ENCODE data around the gene EFNA5. TPM values are rescaled to one million over a fixed set of nuclear protein-coding genes. Genes with fewer than 3 reads are reported as not detected.

The EFNA5 gene
- total RNA-seq, 1 experiment from 2014 or later: 0.22 TPM

DNA sequence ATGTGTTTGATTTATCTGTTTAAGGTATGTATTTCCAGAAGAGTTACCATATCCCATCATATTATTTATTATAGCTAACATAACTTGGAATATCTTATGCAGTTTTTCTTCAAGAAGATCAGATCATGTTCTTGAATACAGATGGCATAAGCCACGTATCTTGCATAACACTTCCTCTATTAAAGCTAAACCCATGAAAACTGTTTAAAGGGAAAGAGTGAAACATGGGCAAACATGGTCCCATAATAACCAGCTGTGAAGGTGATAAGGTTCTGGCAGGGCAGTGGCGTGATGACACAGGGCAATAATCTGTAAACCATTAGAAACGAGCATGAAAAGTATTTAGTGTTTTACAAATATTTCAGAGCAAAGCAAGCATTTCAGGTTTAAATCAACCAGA, 34.2 kb downstream of the EFNA5 start (continued):
- TF ChIP-seq RAD21 (IDR thresholded peaks at IDR 0.05; ENCODE audit: low read depth) (no peak), EZH2 (IDR thresholded peaks at IDR 0.05) (no peak), SIN3A (IDR thresholded peaks at IDR 0.05; ENCODE audit: low read depth) (no peak)

DNA sequence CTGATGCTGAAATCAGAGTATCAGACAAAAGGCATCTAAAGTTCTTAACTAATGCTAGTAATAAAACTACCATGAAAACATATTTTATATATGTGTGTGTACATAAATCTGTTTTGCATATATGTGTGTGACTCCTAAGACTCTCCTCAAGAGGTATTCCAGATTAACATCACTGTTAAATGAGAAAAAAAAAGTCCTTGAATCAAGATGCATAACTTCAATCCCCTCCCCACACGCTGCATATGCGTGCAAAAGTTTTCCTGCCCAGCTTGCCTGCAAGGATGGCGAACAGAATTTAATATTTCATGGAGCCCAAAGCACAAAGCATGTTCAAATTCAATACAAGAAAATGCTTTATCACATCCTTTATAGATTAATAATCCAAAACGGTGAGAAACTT, 34.7 kb downstream of the EFNA5 start:
- DNase-seq (ENCODE audit: low read depth, low spot score) (no peak), ATAC-seq (no peak)
- BruUV-seq (replicated peaks): no TSS peak
- no peak overlapping the region for H2AFZ ChIP-seq (ENCODE audit: low read depth, low read length, poor library complexity, severe bottlenecking)
- CTCF ChIA-PET: no interaction called here
- no peaks in the 10 kb centered on the region for H3K27me3 ChIP-seq (ENCODE audit: insufficient read depth, low read length)
- POLR2A ChIA-PET: no interaction called here
- H3K27ac ChIP-seq (ENCODE audit: low read depth, low read length): no peak overlapping the region
- no peak overlapping the region for H3K4me3 ChIP-seq (replicated peaks in 1 of 2; ENCODE audit: low read depth in 1 of 2, low read length in 2 of 2)
- H3K4me1 ChIP-seq (ENCODE audit: control insufficient read depth in 1 of 2, insufficient read depth in 2 of 2, low read length in 2 of 2): no peaks in the 10 kb centered on the region
- no peak overlapping the region for H3K4me2 ChIP-seq (ENCODE audit: low read length)
- no peaks in the 10 kb centered on the region for H4K20me1 ChIP-seq (ENCODE audit: insufficient read depth)
- H3K9me3 ChIP-seq (ENCODE audit: control insufficient read depth in 1 of 2, insufficient read depth in 1 of 2, low read depth in 1 of 2, low read length in 2 of 2): no peaks in the 10 kb centered on the region
- intact Hi-C loops (cut with micrococcal nuclease): no loop called here
- RAD21 ChIA-PET (ENCODE audit: low non-redundant PET in 1 of 2, low total read pairs in 2 of 2, uncharacterized antibody in 2 of 2, unreplicated experiment in 2 of 2): no interaction called here
- TF ChIP-seq ELF1 (IDR thresholded peaks at IDR 0.05; ENCODE audit: borderline replicate concordance, low read depth): no peak
- TF ChIP-seq, protein P1, sequence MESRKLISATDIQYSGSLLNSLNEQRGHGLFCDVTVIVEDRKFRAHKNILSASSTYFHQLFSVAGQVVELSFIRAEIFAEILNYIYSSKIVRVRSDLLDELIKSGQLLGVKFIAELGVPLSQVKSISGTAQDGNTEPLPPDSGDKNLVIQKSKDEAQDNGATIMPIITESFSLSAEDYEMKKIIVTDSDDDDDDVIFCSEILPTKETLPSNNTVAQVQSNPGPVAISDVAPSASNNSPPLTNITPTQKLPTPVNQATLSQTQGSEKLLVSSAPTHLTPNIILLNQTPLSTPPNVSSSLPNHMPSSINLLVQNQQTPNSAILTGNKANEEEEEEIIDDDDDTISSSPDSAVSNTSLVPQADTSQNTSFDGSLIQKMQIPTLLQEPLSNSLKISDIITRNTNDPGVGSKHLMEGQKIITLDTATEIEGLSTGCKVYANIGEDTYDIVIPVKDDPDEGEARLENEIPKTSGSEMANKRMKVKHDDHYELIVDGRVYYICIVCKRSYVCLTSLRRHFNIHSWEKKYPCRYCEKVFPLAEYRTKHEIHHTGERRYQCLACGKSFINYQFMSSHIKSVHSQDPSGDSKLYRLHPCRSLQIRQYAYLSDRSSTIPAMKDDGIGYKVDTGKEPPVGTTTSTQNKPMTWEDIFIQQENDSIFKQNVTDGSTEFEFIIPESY (IDR thresholded peaks at IDR 0.05; ENCODE audit: extremely low read depth, insufficient replicate concordance, low read length): no peak
- TF ChIP-seq, protein P2, sequence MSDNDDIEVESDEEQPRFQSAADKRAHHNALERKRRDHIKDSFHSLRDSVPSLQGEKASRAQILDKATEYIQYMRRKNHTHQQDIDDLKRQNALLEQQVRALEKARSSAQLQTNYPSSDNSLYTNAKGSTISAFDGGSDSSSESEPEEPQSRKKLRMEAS (IDR thresholded peaks at IDR 0.05): no peak
- no peak for TF ChIP-seq FOSL1 (IDR thresholded peaks at IDR 0.05; ENCODE audit: low read depth)
- TF ChIP-seq SIN3A (IDR thresholded peaks at IDR 0.05; ENCODE audit: low read depth): no peak
- TF ChIP-seq YY1 (IDR thresholded peaks at IDR 0.05; ENCODE audit: extremely low read depth, insufficient replicate concordance, low read depth, low read length): no peak
- no peak for TF ChIP-seq EGR1 (IDR thresholded peaks at IDR 0.05; ENCODE audit: low read depth)
- TF ChIP-seq RAD21 (IDR thresholded peaks at IDR 0.05; ENCODE audit: low read depth): no peak
- TF ChIP-seq, protein P3, sequence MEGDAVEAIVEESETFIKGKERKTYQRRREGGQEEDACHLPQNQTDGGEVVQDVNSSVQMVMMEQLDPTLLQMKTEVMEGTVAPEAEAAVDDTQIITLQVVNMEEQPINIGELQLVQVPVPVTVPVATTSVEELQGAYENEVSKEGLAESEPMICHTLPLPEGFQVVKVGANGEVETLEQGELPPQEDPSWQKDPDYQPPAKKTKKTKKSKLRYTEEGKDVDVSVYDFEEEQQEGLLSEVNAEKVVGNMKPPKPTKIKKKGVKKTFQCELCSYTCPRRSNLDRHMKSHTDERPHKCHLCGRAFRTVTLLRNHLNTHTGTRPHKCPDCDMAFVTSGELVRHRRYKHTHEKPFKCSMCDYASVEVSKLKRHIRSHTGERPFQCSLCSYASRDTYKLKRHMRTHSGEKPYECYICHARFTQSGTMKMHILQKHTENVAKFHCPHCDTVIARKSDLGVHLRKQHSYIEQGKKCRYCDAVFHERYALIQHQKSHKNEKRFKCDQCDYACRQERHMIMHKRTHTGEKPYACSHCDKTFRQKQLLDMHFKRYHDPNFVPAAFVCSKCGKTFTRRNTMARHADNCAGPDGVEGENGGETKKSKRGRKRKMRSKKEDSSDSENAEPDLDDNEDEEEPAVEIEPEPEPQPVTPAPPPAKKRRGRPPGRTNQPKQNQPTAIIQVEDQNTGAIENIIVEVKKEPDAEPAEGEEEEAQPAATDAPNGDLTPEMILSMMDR (IDR thresholded peaks at IDR 0.05 in 2 of 3, conservative IDR thresholded peaks at IDR 0.05 in 1 of 3; ENCODE audit: borderline replicate concordance in 1 of 3, insufficient read depth in 1 of 3, low read depth in 2 of 3, low read length in 2 of 3): no peak
- TF ChIP-seq EZH2 (IDR thresholded peaks at IDR 0.05): no peak
- no peak for TF ChIP-seq POLR2A (IDR thresholded peaks at IDR 0.05; ENCODE audit: borderline replicate concordance, extremely low read depth, insufficient read depth, insufficient read length)
- TF ChIP-seq, protein P4, sequence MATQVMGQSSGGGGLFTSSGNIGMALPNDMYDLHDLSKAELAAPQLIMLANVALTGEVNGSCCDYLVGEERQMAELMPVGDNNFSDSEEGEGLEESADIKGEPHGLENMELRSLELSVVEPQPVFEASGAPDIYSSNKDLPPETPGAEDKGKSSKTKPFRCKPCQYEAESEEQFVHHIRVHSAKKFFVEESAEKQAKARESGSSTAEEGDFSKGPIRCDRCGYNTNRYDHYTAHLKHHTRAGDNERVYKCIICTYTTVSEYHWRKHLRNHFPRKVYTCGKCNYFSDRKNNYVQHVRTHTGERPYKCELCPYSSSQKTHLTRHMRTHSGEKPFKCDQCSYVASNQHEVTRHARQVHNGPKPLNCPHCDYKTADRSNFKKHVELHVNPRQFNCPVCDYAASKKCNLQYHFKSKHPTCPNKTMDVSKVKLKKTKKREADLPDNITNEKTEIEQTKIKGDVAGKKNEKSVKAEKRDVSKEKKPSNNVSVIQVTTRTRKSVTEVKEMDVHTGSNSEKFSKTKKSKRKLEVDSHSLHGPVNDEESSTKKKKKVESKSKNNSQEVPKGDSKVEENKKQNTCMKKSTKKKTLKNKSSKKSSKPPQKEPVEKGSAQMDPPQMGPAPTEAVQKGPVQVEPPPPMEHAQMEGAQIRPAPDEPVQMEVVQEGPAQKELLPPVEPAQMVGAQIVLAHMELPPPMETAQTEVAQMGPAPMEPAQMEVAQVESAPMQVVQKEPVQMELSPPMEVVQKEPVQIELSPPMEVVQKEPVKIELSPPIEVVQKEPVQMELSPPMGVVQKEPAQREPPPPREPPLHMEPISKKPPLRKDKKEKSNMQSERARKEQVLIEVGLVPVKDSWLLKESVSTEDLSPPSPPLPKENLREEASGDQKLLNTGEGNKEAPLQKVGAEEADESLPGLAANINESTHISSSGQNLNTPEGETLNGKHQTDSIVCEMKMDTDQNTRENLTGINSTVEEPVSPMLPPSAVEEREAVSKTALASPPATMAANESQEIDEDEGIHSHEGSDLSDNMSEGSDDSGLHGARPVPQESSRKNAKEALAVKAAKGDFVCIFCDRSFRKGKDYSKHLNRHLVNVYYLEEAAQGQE (IDR thresholded peaks at IDR 0.05; ENCODE audit: low read depth): no peak
- TF ChIP-seq TCF7L2 (IDR thresholded peaks at IDR 0.05; ENCODE audit: borderline replicate concordance, extremely low read depth, insufficient read depth, insufficient read length): no peak
- TF ChIP-seq SP1 (IDR thresholded peaks at IDR 0.05; ENCODE audit: low read depth): no peak
- TF ChIP-seq, protein P5, sequence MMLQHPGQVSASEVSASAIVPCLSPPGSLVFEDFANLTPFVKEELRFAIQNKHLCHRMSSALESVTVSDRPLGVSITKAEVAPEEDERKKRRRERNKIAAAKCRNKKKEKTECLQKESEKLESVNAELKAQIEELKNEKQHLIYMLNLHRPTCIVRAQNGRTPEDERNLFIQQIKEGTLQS (IDR thresholded peaks at IDR 0.05): no peak
- TF ChIP-seq ZNF274 (IDR thresholded peaks at IDR 0.05; ENCODE audit: low read depth, low read length): no peak
- no peak for TF ChIP-seq JUND (IDR thresholded peaks at IDR 0.05)
- no peaks in the 10 kb centered on the region for H3K79me2 ChIP-seq (ENCODE audit: insufficient read depth, low read length)
- H3K9ac ChIP-seq (ENCODE audit: low read length): no peak overlapping the region
- no peaks in the 10 kb centered on the region for H3K9me2 ChIP-seq (ENCODE audit: insufficient read depth)
- no peaks in the 10 kb centered on the region for H3K36me3 ChIP-seq (ENCODE audit: control insufficient read depth in 1 of 2, insufficient read depth in 2 of 2, low read length in 2 of 2)
